Endodermal cell (in vitro differentiated cells): ENCODE measurements around the gene CARS1. TPM values are rescaled to one million over a fixed set of nuclear protein-coding genes. Genes with fewer than 3 reads are reported as not detected.

ENCODE experiments used
- DNase-seq: peaks from one replicate; pipeline ENCODE4 v3.0.0-alpha.2; 2017
- H3K27ac ChIP-seq: 2 replicates; pipeline ENCODE4 v1.5.1; 2013; ENCODE audit warnings: mild to moderate bottlenecking, low read depth, low read length, moderate library complexity
- H3K27me3 ChIP-seq: 2 replicates; pipeline ENCODE4 v1.6.1; 2013; ENCODE audit warnings: mild to moderate bottlenecking, low read length, moderate library complexity; ENCODE audit not compliant: insufficient read depth, control insufficient read depth, poor library complexity, severe bottlenecking
- H3K36me3 ChIP-seq: 2 replicates; pipeline ENCODE4 v1.7.0; 2013; ENCODE audit warnings: mild to moderate bottlenecking, low read length, moderate library complexity; ENCODE audit not compliant: control insufficient read depth, insufficient read depth
- H3K4me1 ChIP-seq: one replicate; pipeline ENCODE4 v1.7.0; 2013; ENCODE audit warnings: low read length; ENCODE audit not compliant: control insufficient read depth, insufficient read depth
- H3K4me3 ChIP-seq: 2 replicates; pipeline ENCODE4 v1.5.1; 2013; ENCODE audit warnings: mild to moderate bottlenecking, low read length, moderate library complexity
- H3K9ac ChIP-seq: 2 replicates; pipeline ENCODE4 v1.6.1; 2013; ENCODE audit warnings: mild to moderate bottlenecking, low read length, moderate library complexity; ENCODE audit not compliant: poor library complexity, severe bottlenecking; ENCODE audit errors: extremely low read depth
- H3K9me3 ChIP-seq: 2 replicates; pipeline ENCODE4 v1.6.1; 2013; ENCODE audit warnings: mild to moderate bottlenecking, low read length, moderate library complexity; ENCODE audit not compliant: control insufficient read depth
- H3K27ac Mint-ChIP-seq: 2 replicates; pipeline ENCODE4 v1.8.0; 2020; ENCODE audit warnings: mixed read lengths
- H3K27me3 Mint-ChIP-seq: 2 replicates; pipeline ENCODE4 v1.8.0; 2021; ENCODE audit warnings: mild to moderate bottlenecking, mixed read lengths; ENCODE audit not compliant: insufficient read depth
- H3K36me3 Mint-ChIP-seq: 2 replicates; pipeline ENCODE4 v1.8.0; 2020; ENCODE audit warnings: low read depth, mixed read lengths
- H3K4me1 Mint-ChIP-seq: 2 replicates; pipeline ENCODE4 v1.8.0; 2020; ENCODE audit warnings: mixed read lengths
- H3K4me3 Mint-ChIP-seq: 2 replicates; pipeline ENCODE4 v1.8.0; 2020; ENCODE audit warnings: mild to moderate bottlenecking, moderate library complexity, mixed read lengths
- H3K9me3 Mint-ChIP-seq: 2 replicates; pipeline ENCODE4 v1.8.0; 2020; ENCODE audit warnings: mild to moderate bottlenecking, mixed read lengths
- WGBS, 2 experiments: methylation state at CpG; one replicate each; pipeline versions ENCODE4 v1.1.5 to v1.1.7; 2013; ENCODE audit warnings: missing lambda C conversion rate in 2 of 2, mixed read lengths in 1 of 2; ENCODE audit not compliant: insufficient coverage in 1 of 2, insufficient read length in 1 of 2; 5-methylcytosine and 5-hydroxymethylcytosine counted together
- total RNA-seq, 2 donors: library from RNA; stranded (reverse); fragmentation: NEBNext Ultra II Directional in 1 of 2; extraction: Animal tissue kit (Norgen Biotek cat#: 25700) in 1 of 2; gene quantifications; 2 replicates in 1 of 2; 3 replicates in 1 of 2; pipeline ENCODE4 v1.2.1, GENCODE V29; 2021
- TF ChIP-seq, protein P1 (sequence below): fragments of 200-600 bp; sonication (generic); conservative IDR thresholded peaks from 2 replicates; pipeline ENCODE4 v1.5.0; 2021; ENCODE audit warnings: antibody characterized with exemption, mild to moderate bottlenecking

The CARS1 gene
- total RNA-seq, 2 donors from 2014 or later = 48.0 to 52.8 TPM

DNA sequence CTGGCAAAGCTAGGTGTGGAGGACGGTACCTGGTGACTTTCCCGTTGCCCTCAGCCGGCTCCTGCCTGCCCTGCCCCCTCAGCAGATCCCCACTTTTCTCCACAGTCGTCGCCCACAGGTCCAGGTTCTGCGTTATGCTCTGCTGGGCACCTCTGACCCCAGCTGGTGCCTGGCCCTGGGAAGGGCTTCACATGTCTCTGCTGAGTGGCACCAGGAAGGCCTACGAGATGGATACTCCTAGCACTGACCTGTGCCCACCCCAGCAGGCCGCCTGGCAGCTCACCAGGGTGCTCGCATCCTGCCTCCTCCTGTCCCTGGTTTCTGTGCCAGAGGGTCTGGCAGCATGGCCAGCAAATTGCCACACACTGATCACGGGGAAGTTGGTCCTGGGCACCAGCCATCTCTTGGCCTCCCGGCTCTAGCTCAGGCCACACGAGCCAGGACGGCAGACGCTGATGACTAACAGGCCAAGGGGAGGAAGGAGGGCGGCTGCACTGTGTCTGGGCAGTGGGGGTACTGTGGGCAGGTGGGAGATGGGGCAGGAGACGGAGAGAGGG, 13.8 kb downstream of the CARS1 start:
- WGBS, 2 experiments = 93 to 95% methylated on average over 11 to 16 of the region's 16 CpGs
- Mint-ChIP-seq H3K27me3 (no peaks in the 10 kb centered on the region), H3K4me1 (no peaks in the 10 kb centered on the region), H3K4me3 (no peak overlapping the region), H3K9me3 (no peaks in the 10 kb centered on the region), H3K27ac (peak overlapping the region; percentile 64), H3K36me3 (peaks cover 46% of the 10 kb centered on the region)
- DNase-seq = no peak
- Histone ChIP-seq H3K36me3 (peaks cover 46% of the 10 kb centered on the region), H3K27me3 (no peaks in the 10 kb centered on the region), H3K27ac (no peak overlapping the region), H3K9me3 (no peaks in the 10 kb centered on the region), H3K4me1 (no peaks in the 10 kb centered on the region), H3K4me3 (no peak overlapping the region), H3K9ac (no peak overlapping the region)
- TF ChIP-seq, protein P1, sequence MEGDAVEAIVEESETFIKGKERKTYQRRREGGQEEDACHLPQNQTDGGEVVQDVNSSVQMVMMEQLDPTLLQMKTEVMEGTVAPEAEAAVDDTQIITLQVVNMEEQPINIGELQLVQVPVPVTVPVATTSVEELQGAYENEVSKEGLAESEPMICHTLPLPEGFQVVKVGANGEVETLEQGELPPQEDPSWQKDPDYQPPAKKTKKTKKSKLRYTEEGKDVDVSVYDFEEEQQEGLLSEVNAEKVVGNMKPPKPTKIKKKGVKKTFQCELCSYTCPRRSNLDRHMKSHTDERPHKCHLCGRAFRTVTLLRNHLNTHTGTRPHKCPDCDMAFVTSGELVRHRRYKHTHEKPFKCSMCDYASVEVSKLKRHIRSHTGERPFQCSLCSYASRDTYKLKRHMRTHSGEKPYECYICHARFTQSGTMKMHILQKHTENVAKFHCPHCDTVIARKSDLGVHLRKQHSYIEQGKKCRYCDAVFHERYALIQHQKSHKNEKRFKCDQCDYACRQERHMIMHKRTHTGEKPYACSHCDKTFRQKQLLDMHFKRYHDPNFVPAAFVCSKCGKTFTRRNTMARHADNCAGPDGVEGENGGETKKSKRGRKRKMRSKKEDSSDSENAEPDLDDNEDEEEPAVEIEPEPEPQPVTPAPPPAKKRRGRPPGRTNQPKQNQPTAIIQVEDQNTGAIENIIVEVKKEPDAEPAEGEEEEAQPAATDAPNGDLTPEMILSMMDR = no peak

DNA sequence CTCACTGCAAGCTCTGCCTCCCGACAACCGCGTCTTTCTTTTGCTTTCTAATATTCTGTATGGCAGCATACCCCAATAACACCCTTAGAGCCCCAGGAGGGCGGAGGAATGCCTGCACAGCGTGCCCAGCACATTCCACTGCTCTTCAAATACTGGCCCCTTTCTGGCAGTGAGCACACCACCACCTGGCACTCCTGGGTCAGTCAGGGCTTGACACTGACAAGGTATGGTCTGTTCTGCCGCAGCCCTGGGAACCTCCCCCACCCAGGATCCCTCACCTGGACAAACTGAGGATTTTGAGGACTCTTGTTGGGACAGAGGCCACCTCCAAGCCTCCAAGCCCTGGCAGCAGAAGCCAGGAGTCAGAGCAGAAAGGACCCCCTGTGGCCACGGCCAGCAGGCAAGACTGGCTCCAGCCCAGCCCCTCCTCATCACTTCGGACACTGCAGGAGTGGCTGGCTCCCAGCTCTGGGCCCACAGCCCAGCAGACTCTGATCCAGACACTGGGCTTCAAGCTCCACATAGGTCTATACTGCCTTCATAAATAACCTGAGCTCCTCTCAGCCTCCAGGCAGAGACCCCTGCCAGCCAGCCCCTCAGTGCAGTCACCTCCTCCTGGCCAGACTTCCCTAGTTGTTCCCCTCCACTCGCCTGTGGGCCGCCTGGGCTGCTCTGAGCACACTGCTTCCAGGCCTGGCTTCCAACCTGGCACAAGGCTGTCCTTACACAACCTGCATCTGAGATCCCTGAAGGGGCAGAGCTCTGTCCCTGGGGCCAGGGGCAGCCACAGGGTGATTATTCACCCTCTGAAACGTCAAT, 14.5 kb downstream of the CARS1 start:
- H3K4me3 Mint-ChIP-seq = no peak overlapping the region
- TF ChIP-seq, protein P1 = no peak
- H3K4me1 Mint-ChIP-seq = no peaks in the 10 kb centered on the region
- H3K9ac ChIP-seq = no peak overlapping the region
- peak overlapping the region; percentile 27 for H3K27ac Mint-ChIP-seq
- peaks cover 53% of the 10 kb centered on the region for H3K36me3 ChIP-seq
- H3K36me3 Mint-ChIP-seq = peaks cover 51% of the 10 kb centered on the region
- no peaks in the 10 kb centered on the region for H3K4me1 ChIP-seq
- DNase-seq = no peak
- 84 to 93% methylated on average over 7 to 11 of the region's 11 CpGs for WGBS, 2 experiments
- H3K27me3 ChIP-seq = no peaks in the 10 kb centered on the region
- no peaks in the 10 kb centered on the region for H3K27me3 Mint-ChIP-seq
- no peak overlapping the region for H3K27ac ChIP-seq
- H3K9me3 Mint-ChIP-seq = no peaks in the 10 kb centered on the region
- no peaks in the 10 kb centered on the region for H3K9me3 ChIP-seq
- H3K4me3 ChIP-seq = no peak overlapping the region

GRCh38 chr11:3041699-3042441, 15.4 kb downstream of the CARS1 start:
- Histone ChIP-seq H3K4me3 (no peak overlapping the region), H3K27ac (no peak overlapping the region), H3K9me3 (no peaks in the 10 kb centered on the region), H3K4me1 (no peaks in the 10 kb centered on the region), H3K27me3 (no peaks in the 10 kb centered on the region), H3K9ac (no peak overlapping the region), H3K36me3 (peaks cover 58% of the 10 kb centered on the region)
- no peaks in the 10 kb centered on the region for H3K27me3 Mint-ChIP-seq
- TF ChIP-seq, protein P1 = no peak
- H3K36me3 Mint-ChIP-seq = peaks cover 58% of the 10 kb centered on the region
- H3K9me3 Mint-ChIP-seq = no peaks in the 10 kb centered on the region
- peak overlapping the region; percentile 27 for H3K27ac Mint-ChIP-seq
- WGBS, 2 experiments = 94 to 97% methylated on average over 16 to 17 of the region's 17 CpGs
- no peak for DNase-seq
- no peaks in the 10 kb centered on the region for H3K4me1 Mint-ChIP-seq
- H3K4me3 Mint-ChIP-seq = no peak overlapping the region
